ENCODE results near the gene CADM2. TPM values are rescaled to one million over a fixed set of nuclear protein-coding genes. Genes with fewer than 3 reads are reported as not detected.

The CADM2 gene
- total and polyA plus RNA-seq, 2 experiments from 2014 or later = 0.09 TPM; not detected in 1

GRCh38 chr3:85508659-85509058 is 549.9 kb downstream of the CADM2 start:
- Histone ChIP-seq H3K9me3 (ENCODE audit: low read depth) (no peaks in the 10 kb centered on the region), H3K9me2 (ENCODE audit: insufficient read depth) (no peaks in the 10 kb centered on the region), H3K79me2 (ENCODE audit: insufficient read depth) (no peaks in the 10 kb centered on the region), H3K27ac (no peak overlapping the region), H3K4me3 (no peak overlapping the region), H3K4me1 (ENCODE audit: insufficient read depth) (no peaks in the 10 kb centered on the region), H4K20me1 (ENCODE audit: insufficient read depth) (no peaks in the 10 kb centered on the region), H3K9ac (no peak overlapping the region), H3K27me3 (replicated peaks; ENCODE audit: insufficient read depth) (no peaks in the 10 kb centered on the region), H3K36me3 (ENCODE audit: low read depth) (no peaks in the 10 kb centered on the region), H2AFZ (no peak overlapping the region), H3K4me2 (ENCODE audit: unreplicated experiment) (no peak overlapping the region), H3F3A (ENCODE audit: insufficient read depth) (no peaks in the 10 kb centered on the region)
- 9 to 11% methylated on average over 2 of the region's 2 CpGs for whole genome bisulfite sequencing, 2 experiments (ENCODE audit: low coverage in 1 of 2, low lambda C conversion rate in 2 of 2, missing lambda C conversion rate in 2 of 2)
- in situ Hi-C loops (cut with MboI) = no loop called here
- TF ChIP-seq EZH2phosphoT487 (IDR thresholded peaks at IDR 0.05; ENCODE audit: insufficient read depth, low read depth) = no peak
- TF ChIP-seq EZH2 (IDR thresholded peaks at IDR 0.05; ENCODE audit: insufficient read depth, poor library complexity, severe bottlenecking) = no peak
- DNase-seq = no peak

DNA sequence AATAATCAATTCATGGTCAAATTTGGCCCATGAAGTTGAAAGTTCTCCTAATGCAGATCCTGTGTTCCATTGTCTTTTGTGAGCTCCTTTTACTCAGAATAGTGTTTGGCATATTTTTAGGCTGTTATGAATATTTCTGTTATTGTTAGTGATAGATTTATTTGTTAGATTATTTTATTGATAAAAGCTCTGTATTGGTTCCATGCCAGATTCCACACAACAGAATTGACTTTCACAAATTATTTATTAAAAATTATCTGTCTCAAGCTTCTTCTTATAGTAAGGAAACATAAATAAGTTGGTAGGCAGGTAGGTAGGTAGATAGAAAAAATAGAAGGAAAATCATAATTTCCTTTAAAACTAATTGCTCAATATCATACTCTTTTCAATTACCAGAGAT is 557.4 kb downstream of the CADM2 start:
- no peak overlapping the region for H3K4me3 ChIP-seq
- no peaks in the 10 kb centered on the region for H3K79me2 ChIP-seq (ENCODE audit: insufficient read depth)
- H3F3A ChIP-seq (ENCODE audit: insufficient read depth) = no peaks in the 10 kb centered on the region
- no peak overlapping the region for H3K27ac ChIP-seq
- H4K20me1 ChIP-seq (ENCODE audit: insufficient read depth) = no peaks in the 10 kb centered on the region
- TF ChIP-seq EZH2phosphoT487 (IDR thresholded peaks at IDR 0.05; ENCODE audit: insufficient read depth, low read depth) (no peak), EZH2 (IDR thresholded peaks at IDR 0.05; ENCODE audit: insufficient read depth, poor library complexity, severe bottlenecking) (no peak)
- no peaks in the 10 kb centered on the region for H3K9me3 ChIP-seq (ENCODE audit: low read depth)
- no peak for DNase-seq
- no peak overlapping the region for H3K9ac ChIP-seq
- no peak overlapping the region for H3K4me2 ChIP-seq (ENCODE audit: unreplicated experiment)
- H3K9me2 ChIP-seq (ENCODE audit: insufficient read depth) = no peaks in the 10 kb centered on the region
- H3K27me3 ChIP-seq (replicated peaks; ENCODE audit: insufficient read depth) = no peaks in the 10 kb centered on the region
- H2AFZ ChIP-seq = no peak overlapping the region
- H3K4me1 ChIP-seq (ENCODE audit: insufficient read depth) = no peaks in the 10 kb centered on the region
- no peaks in the 10 kb centered on the region for H3K36me3 ChIP-seq (ENCODE audit: low read depth)
- in situ Hi-C loops (cut with MboI) = no loop called here

DNA sequence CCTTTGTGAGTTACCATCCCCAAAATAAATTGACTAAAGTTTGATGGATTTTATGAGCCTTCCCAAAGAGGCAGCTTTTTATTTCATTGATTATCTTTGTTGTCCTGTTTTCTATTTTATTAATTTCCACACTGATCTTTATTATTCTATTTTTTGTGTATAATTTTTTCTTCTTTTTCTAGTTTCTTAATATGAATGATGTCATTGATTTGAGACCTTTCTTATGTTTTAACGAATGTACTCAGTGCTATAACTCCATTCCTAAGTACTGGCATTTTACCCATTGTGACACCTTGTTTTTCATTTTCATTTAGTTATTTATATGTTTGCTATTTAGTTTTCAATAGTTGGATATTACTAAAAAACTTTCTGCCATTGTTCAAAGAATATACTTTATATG is 565.3 kb downstream of the CADM2 start:
- Histone ChIP-seq H4K20me1 (ENCODE audit: insufficient read depth) (no peaks in the 10 kb centered on the region), H3K9me2 (ENCODE audit: insufficient read depth) (no peaks in the 10 kb centered on the region), H3F3A (ENCODE audit: insufficient read depth) (no peaks in the 10 kb centered on the region), H3K27ac (no peak overlapping the region), H3K4me1 (ENCODE audit: insufficient read depth) (no peaks in the 10 kb centered on the region), H3K36me3 (ENCODE audit: low read depth) (no peaks in the 10 kb centered on the region), H3K79me2 (ENCODE audit: insufficient read depth) (no peaks in the 10 kb centered on the region), H3K9ac (no peak overlapping the region), H3K4me2 (ENCODE audit: unreplicated experiment) (no peak overlapping the region), H3K4me3 (no peak overlapping the region), H3K27me3 (replicated peaks; ENCODE audit: insufficient read depth) (no peaks in the 10 kb centered on the region), H2AFZ (no peak overlapping the region), H3K9me3 (ENCODE audit: low read depth) (peaks cover 5% of the 10 kb centered on the region)
- no peak for DNase-seq
- TF ChIP-seq EZH2phosphoT487 (IDR thresholded peaks at IDR 0.05; ENCODE audit: insufficient read depth, low read depth) (no peak), EZH2 (IDR thresholded peaks at IDR 0.05; ENCODE audit: insufficient read depth, poor library complexity, severe bottlenecking) (no peak)
- 30 to 34% methylated on average over 1 of the region's 1 CpG for WGBS, 2 experiments (ENCODE audit: low coverage in 1 of 2, low lambda C conversion rate in 2 of 2, missing lambda C conversion rate in 2 of 2)
- in situ Hi-C loops (cut with MboI) = no loop called here

GRCh38 chr3:85525264-85525663 is 566.5 kb downstream of the CADM2 start:
- no peaks in the 10 kb centered on the region for H3K27me3 ChIP-seq (replicated peaks; ENCODE audit: insufficient read depth)
- no peaks in the 10 kb centered on the region for H3K36me3 ChIP-seq (ENCODE audit: low read depth)
- H3K27ac ChIP-seq = no peak overlapping the region
- no peaks in the 10 kb centered on the region for H4K20me1 ChIP-seq (ENCODE audit: insufficient read depth)
- no peaks in the 10 kb centered on the region for H3F3A ChIP-seq (ENCODE audit: insufficient read depth)
- in situ Hi-C loops (cut with MboI) = no loop called here
- H3K9ac ChIP-seq = no peak overlapping the region
- no peaks in the 10 kb centered on the region for H3K79me2 ChIP-seq (ENCODE audit: insufficient read depth)
- H3K4me1 ChIP-seq (ENCODE audit: insufficient read depth) = no peaks in the 10 kb centered on the region
- no peaks in the 10 kb centered on the region for H3K9me2 ChIP-seq (ENCODE audit: insufficient read depth)
- DNase-seq = no peak
- H3K4me2 ChIP-seq (ENCODE audit: unreplicated experiment) = no peak overlapping the region
- H3K4me3 ChIP-seq = no peak overlapping the region
- H2AFZ ChIP-seq = no peak overlapping the region
- no peak for TF ChIP-seq EZH2 (IDR thresholded peaks at IDR 0.05; ENCODE audit: insufficient read depth, poor library complexity, severe bottlenecking)
- TF ChIP-seq EZH2phosphoT487 (IDR thresholded peaks at IDR 0.05; ENCODE audit: insufficient read depth, low read depth) = no peak
- 0 to 11% methylated on average over 1 of the region's 1 CpG for WGBS, 2 experiments (ENCODE audit: low coverage in 1 of 2, low lambda C conversion rate in 2 of 2, missing lambda C conversion rate in 2 of 2)
- peaks cover 5% of the 10 kb centered on the region for H3K9me3 ChIP-seq (ENCODE audit: low read depth)

DNA sequence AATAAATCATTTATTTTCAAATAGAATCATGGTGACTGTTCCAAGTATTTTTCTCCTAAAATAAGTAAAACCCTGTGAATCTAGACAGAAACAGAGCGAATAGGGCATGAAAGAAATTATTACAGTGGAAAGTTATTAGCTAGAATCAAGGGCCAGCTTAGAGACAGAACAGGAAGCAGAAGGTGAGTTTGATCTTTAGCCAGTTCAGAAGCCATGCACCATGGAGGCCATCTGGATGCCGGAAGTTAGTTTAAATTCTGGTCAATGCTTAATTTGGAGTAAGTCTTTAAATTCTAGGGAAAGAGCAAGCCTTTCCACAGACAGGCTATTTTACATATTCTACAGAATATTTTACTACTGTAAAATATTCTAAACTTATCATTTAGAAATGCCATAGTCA is 574.8 kb downstream of the CADM2 start:
- H3K27ac ChIP-seq = no peak overlapping the region
- WGBS, 2 experiments (ENCODE audit: low coverage in 1 of 2, low lambda C conversion rate in 2 of 2, missing lambda C conversion rate in 2 of 2) = 9 to 25% methylated on average over 2 of the region's 2 CpGs

More for the DNA sequence above, 574.8 kb downstream of the CADM2 start:
- Histone ChIP-seq H3K4me3 (no peak overlapping the region), H3K9me2 (ENCODE audit: insufficient read depth) (no peaks in the 10 kb centered on the region), H3F3A (ENCODE audit: insufficient read depth) (no peaks in the 10 kb centered on the region), H3K9me3 (ENCODE audit: low read depth) (no peaks in the 10 kb centered on the region), H3K36me3 (ENCODE audit: low read depth) (no peaks in the 10 kb centered on the region), H3K27me3 (replicated peaks; ENCODE audit: insufficient read depth) (no peaks in the 10 kb centered on the region), H3K79me2 (ENCODE audit: insufficient read depth) (no peaks in the 10 kb centered on the region), H4K20me1 (ENCODE audit: insufficient read depth) (no peaks in the 10 kb centered on the region), H3K9ac (no peak overlapping the region), H3K4me2 (ENCODE audit: unreplicated experiment) (no peak overlapping the region), H3K4me1 (ENCODE audit: insufficient read depth) (no peaks in the 10 kb centered on the region), H2AFZ (no peak overlapping the region)
- in situ Hi-C loops (cut with MboI) = no loop called here
- TF ChIP-seq EZH2 (IDR thresholded peaks at IDR 0.05; ENCODE audit: insufficient read depth, poor library complexity, severe bottlenecking) (no peak), EZH2phosphoT487 (IDR thresholded peaks at IDR 0.05; ENCODE audit: insufficient read depth, low read depth) (no peak)
- no peak for DNase-seq
